ENCODE results near the gene FLVCR2.
"Not testable (repeated sequence)": the region's sequence is repeated elsewhere in the genome, so short reads cannot be mapped to it uniquely, and the experiment has no call there.

The FLVCR2 gene

GRCh38 chr14:75685910-75686309 is 107.5 kb downstream of the FLVCR2 start:
- TF ChIP-seq ZNF384 (IDR thresholded peaks at IDR 0.05), result no peak
- TF ChIP-seq L3MBTL2 (conservative IDR thresholded peaks at IDR 0.05), result no peak
- TF ChIP-seq TARDBP (IDR thresholded peaks at IDR 0.05), result no peak
- no peak for TF ChIP-seq SUZ12 (IDR thresholded peaks at IDR 0.05)
- TF ChIP-seq FOXM1 (IDR thresholded peaks at IDR 0.05; ENCODE audit: borderline replicate concordance), result no peak
- TF ChIP-seq NFRKB (IDR thresholded peaks at IDR 0.05), result no peak
- no peak for TF ChIP-seq FOXA1 (IDR thresholded peaks at IDR 0.05)
- no peak for TF ChIP-seq FOXK2 (IDR thresholded peaks at IDR 0.05)
- TF ChIP-seq HDGF (IDR thresholded peaks at IDR 0.05; ENCODE audit: borderline replicate concordance), result no peak
- TF ChIP-seq ELF4 (IDR thresholded peaks at IDR 0.05), result no peak
- no peak for TF ChIP-seq PKNOX1 (IDR thresholded peaks at IDR 0.05)
- no peak for TF ChIP-seq CTBP1 (IDR thresholded peaks at IDR 0.05; ENCODE audit: borderline replicate concordance)
- no peak for TF ChIP-seq ARNT (IDR thresholded peaks at IDR 0.05)
- no peak for TF ChIP-seq BHLHE40 (IDR thresholded peaks at IDR 0.05; ENCODE audit: borderline replicate concordance)
- TF ChIP-seq LEF1 (IDR thresholded peaks at IDR 0.05; ENCODE audit: borderline replicate concordance), result no peak
- no peak for TF ChIP-seq SP1 (IDR thresholded peaks at IDR 0.05)
- no peak for DNase-seq (ENCODE audit: extremely low spot score)
- POLR2A ChIA-PET, result no interaction called here
- CTCF ChIA-PET, result no interaction called here

GRCh38 chr14:75689012-75689411 is 110.6 kb downstream of the FLVCR2 start:
- no peak for DNase-seq (ENCODE audit: extremely low spot score)
- TF ChIP-seq HDGF (IDR thresholded peaks at IDR 0.05; ENCODE audit: borderline replicate concordance), result no peak
- no peak for TF ChIP-seq SUZ12 (IDR thresholded peaks at IDR 0.05)
- TF ChIP-seq FOXA1 (IDR thresholded peaks at IDR 0.05), result no peak
- no peak for TF ChIP-seq ARNT (IDR thresholded peaks at IDR 0.05)
- no peak for TF ChIP-seq FOXM1 (IDR thresholded peaks at IDR 0.05; ENCODE audit: borderline replicate concordance)
- no peak for TF ChIP-seq NFRKB (IDR thresholded peaks at IDR 0.05)
- no peak for TF ChIP-seq ELF4 (IDR thresholded peaks at IDR 0.05)
- no peak for TF ChIP-seq ZNF384 (IDR thresholded peaks at IDR 0.05)
- TF ChIP-seq L3MBTL2 (conservative IDR thresholded peaks at IDR 0.05), result no peak
- no peak for TF ChIP-seq TARDBP (IDR thresholded peaks at IDR 0.05)
- TF ChIP-seq LEF1 (IDR thresholded peaks at IDR 0.05; ENCODE audit: borderline replicate concordance), result no peak
- no peak for TF ChIP-seq CTBP1 (IDR thresholded peaks at IDR 0.05; ENCODE audit: borderline replicate concordance)
- TF ChIP-seq PKNOX1 (IDR thresholded peaks at IDR 0.05), result no peak
- no peak for TF ChIP-seq FOXK2 (IDR thresholded peaks at IDR 0.05)
- no peak for TF ChIP-seq SP1 (IDR thresholded peaks at IDR 0.05)
- TF ChIP-seq BHLHE40 (IDR thresholded peaks at IDR 0.05; ENCODE audit: borderline replicate concordance), result no peak
- POLR2A ChIA-PET, result no interaction called here
- CTCF ChIA-PET, result interaction anchor here (0.6 kb wide), 1 partner anchor 20 kb away, joined by 3 read pairs; no protein-coding TSS in a partner anchor

GRCh38 chr14:75690010-75690409 is 111.6 kb downstream of the FLVCR2 start:
- POLR2A ChIA-PET, result no interaction called here
- CTCF ChIA-PET, result no interaction called here
- TF ChIP-seq ARNT (IDR thresholded peaks at IDR 0.05), result no peak
- TF ChIP-seq PKNOX1 (IDR thresholded peaks at IDR 0.05), result no peak
- no peak for TF ChIP-seq NFRKB (IDR thresholded peaks at IDR 0.05)
- no peak for TF ChIP-seq L3MBTL2 (conservative IDR thresholded peaks at IDR 0.05)
- no peak for TF ChIP-seq TARDBP (IDR thresholded peaks at IDR 0.05)
- no peak for TF ChIP-seq HDGF (IDR thresholded peaks at IDR 0.05; ENCODE audit: borderline replicate concordance)
- no peak for TF ChIP-seq FOXM1 (IDR thresholded peaks at IDR 0.05; ENCODE audit: borderline replicate concordance)
- no peak for DNase-seq (ENCODE audit: extremely low spot score)

GRCh38 chr14:75695025-75695424 is 116.6 kb downstream of the FLVCR2 start:
- CTCF ChIA-PET; POLR2A ChIA-PET; DNase-seq (ENCODE audit: extremely low spot score): not testable (repeated sequence)

GRCh38 chr14:75697386-75697785 is 119.0 kb downstream of the FLVCR2 start:
- TF ChIP-seq FOXK2 (IDR thresholded peaks at IDR 0.05) (no peak), PKNOX1 (IDR thresholded peaks at IDR 0.05) (no peak), SP1 (IDR thresholded peaks at IDR 0.05) (no peak), SUZ12 (IDR thresholded peaks at IDR 0.05) (no peak)
- CTCF ChIA-PET, result no interaction called here
- no peak for DNase-seq (ENCODE audit: extremely low spot score)
- POLR2A ChIA-PET, result interaction anchor here (0.6 kb wide), 1 partner anchor 19 kb away, joined by 3 read pairs; no protein-coding TSS in a partner anchor

Data from HEK293T (cell line).